GM12878 (cell line): ENCODE data around the gene MAGIX. TPM values are rescaled to one million over a fixed set of nuclear protein-coding genes. Genes with fewer than 3 reads are reported as not detected.

Experiments used
- CBFB ChIP-seq: IDR thresholded peaks from 2 replicates; pipeline ENCODE4 v1.6.1; 2016; ENCODE audit warnings: antibody characterized with exemption, low read depth
- ETV6 ChIP-seq, 2 experiments: fragments of 450-650 bp in 1 of 2; IDR thresholded peaks in 1 of 2; conservative IDR thresholded peaks in 1 of 2; 2 replicates each; pipeline ENCODE4 v1.6.1; 2014; ENCODE audit warnings: antibody characterized with exemption in 1 of 2, borderline replicate concordance in 1 of 2, low read depth in 1 of 2, mild to moderate bottlenecking in 1 of 2, moderate library complexity in 1 of 2
- GABPA ChIP-seq: IDR thresholded peaks from 2 replicates; pipeline ENCODE4 v1.6.1; 2014; ENCODE audit warnings: antibody characterized with exemption, low read depth, mild to moderate bottlenecking, inconsistent platforms
- HDAC6 ChIP-seq: fragments of 200-600 bp; sonication (generic); IDR thresholded peaks from one replicate; pipeline ENCODE4 v1.8.0; 2017; ENCODE audit warnings: antibody characterized with exemption; ENCODE audit not compliant: unreplicated experiment
- JUNB ChIP-seq: IDR thresholded peaks from 2 replicates; pipeline ENCODE4 v1.6.1; 2016; ENCODE audit warnings: antibody characterized with exemption, mild to moderate bottlenecking
- POLR2AphosphoS5 ChIP-seq: IDR thresholded peaks from 2 replicates; pipeline ENCODE4 v1.6.1; 2011; ENCODE audit warnings: mild to moderate bottlenecking, low read length, inconsistent platforms
- SREBF2 ChIP-seq: IDR thresholded peaks from 2 replicates; pipeline ENCODE4 v1.6.1; 2012; ENCODE audit warnings: mild to moderate bottlenecking, low read length
- SUPT20H ChIP-seq: IDR thresholded peaks from 2 replicates; pipeline ENCODE4 v1.6.1; 2011; ENCODE audit warnings: low read depth, mild to moderate bottlenecking, low read length, moderate library complexity, borderline replicate concordance; ENCODE audit not compliant: control insufficient read depth
- TCF12 ChIP-seq: IDR thresholded peaks from 2 replicates; pipeline ENCODE4 v1.6.1; 2011; ENCODE audit warnings: low read depth, mild to moderate bottlenecking, low read length
- ZBED1 ChIP-seq: IDR thresholded peaks from 2 replicates; pipeline ENCODE4 v1.6.1; 2016; ENCODE audit warnings: borderline replicate concordance
- ZNF24 ChIP-seq: fragments of 450-650 bp; IDR thresholded peaks from 2 replicates; pipeline ENCODE4 v1.6.1; 2017; ENCODE audit warnings: antibody characterized with exemption, mild to moderate bottlenecking
- ZNF384 ChIP-seq: IDR thresholded peaks from 2 replicates; pipeline ENCODE4 v1.6.1; 2012; ENCODE audit warnings: low read depth, mild to moderate bottlenecking, low read length, improper control_type of control experiment, borderline replicate concordance
- ZZZ3 ChIP-seq: IDR thresholded peaks from 2 replicates; pipeline ENCODE4 v1.6.1; 2011; ENCODE audit warnings: low read depth; ENCODE audit not compliant: control insufficient read depth, insufficient read length
- polyA plus RNA-seq, 11 experiments: library from polyadenylated mRNA; depleted of rRNA in 4 of 11; unstranded in 6 of 11; stranded (reverse) in 5 of 11; fragments of >200 nt; fragmentation: Nextera tagmentation in 4 of 11; fragmentation: Illumina TruSeq in 1 of 11; extraction: Ambion mirVana in 4 of 11; extraction: Trizol in 1 of 11; gene quantifications; 1 replicate in 1 of 11; 2 replicates in 10 of 11; pipeline versions ENCODE4 v1.2.1 to v1.2.3, GENCODE V29; 2011 to 2016; ENCODE audit warnings: inconsistent platforms in 2 of 11, missing spikeins in 2 of 11, low read depth in 1 of 11
- total RNA-seq, 4 experiments: library from RNA; depleted of rRNA in 3 of 4; stranded (reverse); fragments of >200 nt in 3 of 4; fragmentation: Illumina TruSeq in 1 of 4; extraction: Trizol in 1 of 4; gene quantifications; 2 replicates each; pipeline versions ENCODE4 v1.2.1 to v1.2.3, GENCODE V29; 2013 to 2021
- TF ChIP-seq, protein P1 (sequence below): fragments of 450-650 bp; IDR thresholded peaks from 2 replicates; pipeline ENCODE4 v1.6.1; 2017; ENCODE audit warnings: mild to moderate bottlenecking, low read depth, inconsistent platforms; ENCODE audit not compliant: poor library complexity, severe bottlenecking
- TF ChIP-seq, protein P2 (sequence below): fragments of 450-650 bp; IDR thresholded peaks from 2 replicates; pipeline ENCODE4 v1.6.1; 2017; ENCODE audit warnings: mild to moderate bottlenecking, moderate library complexity
- TF ChIP-seq, protein P3 (sequence below): IDR thresholded peaks from 2 replicates; pipeline ENCODE4 v1.6.1; 2011; ENCODE audit warnings: borderline replicate concordance, low read depth, mild to moderate bottlenecking, moderate library complexity, low read length; ENCODE audit not compliant: insufficient read depth, poor library complexity, severe bottlenecking
- TF ChIP-seq, protein P4 (sequence below): fragments of 450-650 bp; IDR thresholded peaks from 2 replicates; pipeline ENCODE4 v1.6.1; 2017; ENCODE audit warnings: low read depth, mild to moderate bottlenecking, moderate library complexity
- TF ChIP-seq, protein P5 (sequence below): fragments of 450-650 bp; IDR thresholded peaks from 2 replicates; pipeline ENCODE4 v1.6.1; 2016; ENCODE audit warnings: mild to moderate bottlenecking

MAGIX gene
- total and polyA plus RNA-seq, 10 of the 15 experiments (the other 5 are each of a cell fraction or from before 2014, with no cell fraction given): 0.03 to 2.5 (median 0.82) TPM

DNA sequence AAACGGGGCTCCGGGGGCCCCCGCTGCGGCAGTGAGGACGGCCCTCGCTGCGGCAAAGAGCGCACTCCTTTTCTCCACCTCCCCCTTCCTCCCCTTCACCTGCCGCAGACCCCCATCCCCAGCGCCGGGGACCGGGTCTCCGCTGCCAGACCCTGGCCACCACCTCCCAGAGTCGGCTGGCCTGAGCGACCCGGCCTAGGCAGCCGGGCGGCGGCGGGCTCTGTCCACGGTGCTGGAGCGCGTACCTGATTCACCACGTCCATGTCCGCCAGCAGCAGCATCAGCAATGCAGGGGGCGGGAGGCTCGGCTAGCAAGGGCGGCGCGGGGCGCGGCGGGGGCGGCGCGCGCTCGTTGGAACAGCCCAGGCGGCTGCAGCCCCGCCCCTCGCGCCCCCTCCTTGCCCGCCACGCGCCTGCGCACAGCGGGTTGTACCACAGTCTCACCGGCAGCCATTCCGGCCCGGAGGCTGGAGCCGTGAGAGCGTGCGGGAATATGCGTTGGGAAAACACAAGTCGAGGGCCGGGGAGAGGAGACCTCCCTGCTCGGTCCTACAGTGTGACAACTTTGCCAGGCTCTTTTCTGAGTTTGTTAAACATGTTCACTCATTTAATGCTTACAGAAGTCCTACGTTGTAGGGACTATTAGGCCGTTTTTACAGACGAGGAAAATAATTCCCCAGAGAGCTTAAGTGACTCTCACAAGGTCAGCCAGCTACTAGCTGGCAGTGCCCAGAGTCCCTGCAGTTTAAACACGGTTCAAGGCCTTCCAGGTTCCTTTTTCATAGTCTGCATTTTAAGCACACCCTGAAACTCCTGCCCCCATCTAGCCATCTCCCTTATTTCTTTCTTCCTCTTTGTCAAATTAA, 37.6 kb downstream of the MAGIX start, which contains the start of gene SYP (continued):
- TF ChIP-seq, protein P1, sequence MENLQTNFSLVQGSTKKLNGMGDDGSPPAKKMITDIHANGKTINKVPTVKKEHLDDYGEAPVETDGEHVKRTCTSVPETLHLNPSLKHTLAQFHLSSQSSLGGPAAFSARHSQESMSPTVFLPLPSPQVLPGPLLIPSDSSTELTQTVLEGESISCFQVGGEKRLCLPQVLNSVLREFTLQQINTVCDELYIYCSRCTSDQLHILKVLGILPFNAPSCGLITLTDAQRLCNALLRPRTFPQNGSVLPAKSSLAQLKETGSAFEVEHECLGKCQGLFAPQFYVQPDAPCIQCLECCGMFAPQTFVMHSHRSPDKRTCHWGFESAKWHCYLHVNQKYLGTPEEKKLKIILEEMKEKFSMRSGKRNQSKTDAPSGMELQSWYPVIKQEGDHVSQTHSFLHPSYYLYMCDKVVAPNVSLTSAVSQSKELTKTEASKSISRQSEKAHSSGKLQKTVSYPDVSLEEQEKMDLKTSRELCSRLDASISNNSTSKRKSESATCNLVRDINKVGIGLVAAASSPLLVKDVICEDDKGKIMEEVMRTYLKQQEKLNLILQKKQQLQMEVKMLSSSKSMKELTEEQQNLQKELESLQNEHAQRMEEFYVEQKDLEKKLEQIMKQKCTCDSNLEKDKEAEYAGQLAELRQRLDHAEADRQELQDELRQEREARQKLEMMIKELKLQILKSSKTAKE: no peak
- TF ChIP-seq ETV6 (conservative IDR thresholded peaks at IDR 0.05 in 1 of 2, IDR thresholded peaks at IDR 0.05 in 1 of 2; ENCODE audit: borderline replicate concordance in 1 of 2, low read depth in 1 of 2) (no peak), SUPT20H (no peak), HDAC6 (no peak), JUNB (no peak), SREBF2 (no peak), ZNF24 (0 out of 2 replicates have a peak, but pooled peaks have one; percentile 42), ZBED1 (no peak), ZZZ3 (no peak), POLR2AphosphoS5 (peak; percentile 77), TCF12 (no peak), CBFB (no peak), GABPA (no peak), ZNF384 (no peak)
- TF ChIP-seq, protein P2, sequence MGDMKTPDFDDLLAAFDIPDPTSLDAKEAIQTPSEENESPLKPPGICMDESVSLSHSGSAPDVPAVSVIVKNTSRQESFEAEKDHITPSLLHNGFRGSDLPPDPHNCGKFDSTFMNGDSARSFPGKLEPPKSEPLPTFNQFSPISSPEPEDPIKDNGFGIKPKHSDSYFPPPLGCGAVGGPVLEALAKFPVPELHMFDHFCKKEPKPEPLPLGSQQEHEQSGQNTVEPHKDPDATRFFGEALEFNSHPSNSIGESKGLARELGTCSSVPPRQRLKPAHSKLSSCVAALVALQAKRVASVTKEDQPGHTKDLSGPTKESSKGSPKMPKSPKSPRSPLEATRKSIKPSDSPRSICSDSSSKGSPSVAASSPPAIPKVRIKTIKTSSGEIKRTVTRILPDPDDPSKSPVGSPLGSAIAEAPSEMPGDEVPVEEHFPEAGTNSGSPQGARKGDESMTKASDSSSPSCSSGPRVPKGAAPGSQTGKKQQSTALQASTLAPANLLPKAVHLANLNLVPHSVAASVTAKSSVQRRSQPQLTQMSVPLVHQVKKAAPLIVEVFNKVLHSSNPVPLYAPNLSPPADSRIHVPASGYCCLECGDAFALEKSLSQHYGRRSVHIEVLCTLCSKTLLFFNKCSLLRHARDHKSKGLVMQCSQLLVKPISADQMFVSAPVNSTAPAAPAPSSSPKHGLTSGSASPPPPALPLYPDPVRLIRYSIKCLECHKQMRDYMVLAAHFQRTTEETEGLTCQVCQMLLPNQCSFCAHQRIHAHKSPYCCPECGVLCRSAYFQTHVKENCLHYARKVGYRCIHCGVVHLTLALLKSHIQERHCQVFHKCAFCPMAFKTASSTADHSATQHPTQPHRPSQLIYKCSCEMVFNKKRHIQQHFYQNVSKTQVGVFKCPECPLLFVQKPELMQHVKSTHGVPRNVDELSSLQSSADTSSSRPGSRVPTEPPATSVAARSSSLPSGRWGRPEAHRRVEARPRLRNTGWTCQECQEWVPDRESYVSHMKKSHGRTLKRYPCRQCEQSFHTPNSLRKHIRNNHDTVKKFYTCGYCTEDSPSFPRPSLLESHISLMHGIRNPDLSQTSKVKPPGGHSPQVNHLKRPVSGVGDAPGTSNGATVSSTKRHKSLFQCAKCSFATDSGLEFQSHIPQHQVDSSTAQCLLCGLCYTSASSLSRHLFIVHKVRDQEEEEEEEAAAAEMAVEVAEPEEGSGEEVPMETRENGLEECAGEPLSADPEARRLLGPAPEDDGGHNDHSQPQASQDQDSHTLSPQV: no peak
- TF ChIP-seq, protein P3, sequence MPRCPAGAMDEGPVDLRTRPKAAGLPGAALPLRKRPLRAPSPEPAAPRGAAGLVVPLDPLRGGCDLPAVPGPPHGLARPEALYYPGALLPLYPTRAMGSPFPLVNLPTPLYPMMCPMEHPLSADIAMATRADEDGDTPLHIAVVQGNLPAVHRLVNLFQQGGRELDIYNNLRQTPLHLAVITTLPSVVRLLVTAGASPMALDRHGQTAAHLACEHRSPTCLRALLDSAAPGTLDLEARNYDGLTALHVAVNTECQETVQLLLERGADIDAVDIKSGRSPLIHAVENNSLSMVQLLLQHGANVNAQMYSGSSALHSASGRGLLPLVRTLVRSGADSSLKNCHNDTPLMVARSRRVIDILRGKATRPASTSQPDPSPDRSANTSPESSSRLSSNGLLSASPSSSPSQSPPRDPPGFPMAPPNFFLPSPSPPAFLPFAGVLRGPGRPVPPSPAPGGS: peak; percentile 18
- TF ChIP-seq, protein P4, sequence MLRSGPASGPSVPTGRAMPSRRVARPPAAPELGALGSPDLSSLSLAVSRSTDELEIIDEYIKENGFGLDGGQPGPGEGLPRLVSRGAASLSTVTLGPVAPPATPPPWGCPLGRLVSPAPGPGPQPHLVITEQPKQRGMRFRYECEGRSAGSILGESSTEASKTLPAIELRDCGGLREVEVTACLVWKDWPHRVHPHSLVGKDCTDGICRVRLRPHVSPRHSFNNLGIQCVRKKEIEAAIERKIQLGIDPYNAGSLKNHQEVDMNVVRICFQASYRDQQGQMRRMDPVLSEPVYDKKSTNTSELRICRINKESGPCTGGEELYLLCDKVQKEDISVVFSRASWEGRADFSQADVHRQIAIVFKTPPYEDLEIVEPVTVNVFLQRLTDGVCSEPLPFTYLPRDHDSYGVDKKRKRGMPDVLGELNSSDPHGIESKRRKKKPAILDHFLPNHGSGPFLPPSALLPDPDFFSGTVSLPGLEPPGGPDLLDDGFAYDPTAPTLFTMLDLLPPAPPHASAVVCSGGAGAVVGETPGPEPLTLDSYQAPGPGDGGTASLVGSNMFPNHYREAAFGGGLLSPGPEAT: no peak
- TF ChIP-seq, protein P5, sequence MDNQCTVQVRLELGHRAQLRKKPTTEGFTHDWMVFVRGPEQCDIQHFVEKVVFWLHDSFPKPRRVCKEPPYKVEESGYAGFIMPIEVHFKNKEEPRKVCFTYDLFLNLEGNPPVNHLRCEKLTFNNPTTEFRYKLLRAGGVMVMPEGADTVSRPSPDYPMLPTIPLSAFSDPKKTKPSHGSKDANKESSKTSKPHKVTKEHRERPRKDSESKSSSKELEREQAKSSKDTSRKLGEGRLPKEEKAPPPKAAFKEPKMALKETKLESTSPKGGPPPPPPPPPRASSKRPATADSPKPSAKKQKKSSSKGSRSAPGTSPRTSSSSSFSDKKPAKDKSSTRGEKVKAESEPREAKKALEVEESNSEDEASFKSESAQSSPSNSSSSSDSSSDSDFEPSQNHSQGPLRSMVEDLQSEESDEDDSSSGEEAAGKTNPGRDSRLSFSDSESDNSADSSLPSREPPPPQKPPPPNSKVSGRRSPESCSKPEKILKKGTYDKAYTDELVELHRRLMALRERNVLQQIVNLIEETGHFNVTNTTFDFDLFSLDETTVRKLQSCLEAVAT: no peak
